ENCODE results near the gene NRDE2. TPM values are rescaled to one million over a fixed set of nuclear protein-coding genes. Genes with fewer than 3 reads are reported as not detected.

NRDE2 gene, protein sequence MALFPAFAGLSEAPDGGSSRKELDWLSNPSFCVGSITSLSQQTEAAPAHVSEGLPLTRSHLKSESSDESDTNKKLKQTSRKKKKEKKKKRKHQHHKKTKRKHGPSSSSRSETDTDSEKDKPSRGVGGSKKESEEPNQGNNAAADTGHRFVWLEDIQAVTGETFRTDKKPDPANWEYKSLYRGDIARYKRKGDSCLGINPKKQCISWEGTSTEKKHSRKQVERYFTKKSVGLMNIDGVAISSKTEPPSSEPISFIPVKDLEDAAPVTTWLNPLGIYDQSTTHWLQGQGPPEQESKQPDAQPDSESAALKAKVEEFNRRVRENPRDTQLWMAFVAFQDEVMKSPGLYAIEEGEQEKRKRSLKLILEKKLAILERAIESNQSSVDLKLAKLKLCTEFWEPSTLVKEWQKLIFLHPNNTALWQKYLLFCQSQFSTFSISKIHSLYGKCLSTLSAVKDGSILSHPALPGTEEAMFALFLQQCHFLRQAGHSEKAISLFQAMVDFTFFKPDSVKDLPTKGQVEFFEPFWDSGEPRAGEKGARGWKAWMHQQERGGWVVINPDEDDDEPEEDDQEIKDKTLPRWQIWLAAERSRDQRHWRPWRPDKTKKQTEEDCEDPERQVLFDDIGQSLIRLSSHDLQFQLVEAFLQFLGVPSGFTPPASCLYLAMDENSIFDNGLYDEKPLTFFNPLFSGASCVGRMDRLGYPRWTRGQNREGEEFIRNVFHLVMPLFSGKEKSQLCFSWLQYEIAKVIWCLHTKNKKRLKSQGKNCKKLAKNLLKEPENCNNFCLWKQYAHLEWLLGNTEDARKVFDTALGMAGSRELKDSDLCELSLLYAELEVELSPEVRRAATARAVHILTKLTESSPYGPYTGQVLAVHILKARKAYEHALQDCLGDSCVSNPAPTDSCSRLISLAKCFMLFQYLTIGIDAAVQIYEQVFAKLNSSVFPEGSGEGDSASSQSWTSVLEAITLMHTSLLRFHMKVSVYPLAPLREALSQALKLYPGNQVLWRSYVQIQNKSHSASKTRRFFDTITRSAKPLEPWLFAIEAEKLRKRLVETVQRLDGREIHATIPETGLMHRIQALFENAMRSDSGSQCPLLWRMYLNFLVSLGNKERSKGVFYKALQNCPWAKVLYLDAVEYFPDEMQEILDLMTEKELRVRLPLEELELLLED
- total RNA-seq = 10 to 100 TPM; 18.9 to 24.8 TPM

DNA sequence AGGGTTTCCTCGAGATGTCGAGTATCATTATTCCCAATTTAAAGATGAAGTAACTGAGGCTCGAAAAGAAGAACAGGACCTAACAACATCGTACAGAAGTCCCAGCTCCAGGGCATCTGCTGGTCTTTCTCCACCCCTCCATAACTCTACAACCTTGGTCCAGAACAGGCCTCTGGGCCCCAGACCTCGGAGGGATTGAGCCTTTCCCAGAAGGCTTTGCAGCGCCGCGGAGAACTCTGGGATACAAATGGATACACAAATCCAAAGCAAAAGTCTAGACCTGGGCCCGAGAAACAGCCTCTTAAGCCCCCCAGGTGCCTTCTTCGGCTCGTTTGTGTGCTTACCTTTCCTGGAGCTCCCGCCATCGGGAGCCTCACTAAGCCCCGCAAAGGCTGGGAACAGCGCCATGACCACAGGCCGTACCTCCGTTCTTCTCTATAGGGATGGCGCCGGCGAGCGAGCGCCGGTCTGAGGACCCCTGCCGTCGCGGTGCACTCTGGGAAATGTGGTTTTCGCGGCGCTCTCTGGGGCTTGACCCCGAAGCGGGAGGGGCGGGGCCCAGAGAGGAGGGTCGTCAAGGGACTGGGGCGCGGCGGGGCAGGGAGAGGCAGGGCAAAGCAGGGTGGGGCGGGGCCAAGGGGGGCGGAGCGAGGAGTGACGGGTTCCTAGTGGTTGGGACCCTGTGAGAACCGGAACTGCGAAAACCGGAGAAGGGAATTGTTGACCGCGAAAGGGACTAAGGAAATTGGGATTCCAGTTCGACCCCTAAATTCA lies at the start of gene NRDE2:
TSS of gene NRDE2 (minus strand) at position 445 of the 774 bp plus-strand sequence. CDS start at position 408, 37 bp downstream.
- Mint-ChIP-seq H3K27ac (peak within 1 kb of the TSS; percentile 91), H3K27me3 (peaks cover 2% of the 10 kb centered on the region), H3K9me3 (no peaks in the 10 kb centered on the region), H3K4me3 (peak within 1 kb of the TSS; percentile 88), H3K36me3 (peaks cover 7% of the 10 kb centered on the region), H3K4me1 (ENCODE audit: low read depth) (peaks cover 26% of the 10 kb centered on the region)
- intact Hi-C loops (cut with micrococcal nuclease) = loop anchor here (1.0 to 5.0 kb wide), 5 partner anchors 52 to 374 kb away; partner anchors contain the start of genes PSMC1 and TDP1
- ChIA-PET POLR2A (interaction anchor here (0.6 to 1.1 kb wide), 3 partner anchors 51 to 1253 kb away, joined by 3 to 5 read pairs (median 4); no protein-coding TSS in a partner anchor), CTCF (interaction anchor here (0.8 to 2.0 kb wide), 4 partner anchors 14 to 427 kb away, joined by 3 to 5 read pairs (median 4); no protein-coding TSS in a partner anchor)
- peak; percentile 99 for DNase-seq

GRCh38 chr14:90381011-90381786 lies 49.5 kb upstream of the NRDE2 start:
- Mint-ChIP-seq H3K36me3 (no peaks in the 10 kb centered on the region), H3K4me3 (no peak overlapping the region), H3K27ac (no peak overlapping the region), H3K4me1 (ENCODE audit: low read depth) (peaks cover 15% of the 10 kb centered on the region), H3K27me3 (no peaks in the 10 kb centered on the region), H3K9me3 (no peaks in the 10 kb centered on the region)
- intact Hi-C loops (cut with micrococcal nuclease) = loop anchor here (5.0 to 10.0 kb wide), 7 partner anchors 124 to 1484 kb away; partner anchors contain the start of genes PSMC1, RPS6KA5, TC2N and TDP1
- POLR2A ChIA-PET = interaction anchor here (0.7 to 6.8 kb wide), 4 partner anchors 10 to 680 kb away, joined by 3 to 159 read pairs (median 58); partner anchors contain the start of genes CALM1 and RPS6KA5
- no peak for DNase-seq
- CTCF ChIA-PET = interaction anchor here (1.8 to 7.8 kb wide), 2 partner anchors 12 to 18 kb away, joined by 10 to 80 read pairs; no protein-coding TSS in a partner anchor

DNA sequence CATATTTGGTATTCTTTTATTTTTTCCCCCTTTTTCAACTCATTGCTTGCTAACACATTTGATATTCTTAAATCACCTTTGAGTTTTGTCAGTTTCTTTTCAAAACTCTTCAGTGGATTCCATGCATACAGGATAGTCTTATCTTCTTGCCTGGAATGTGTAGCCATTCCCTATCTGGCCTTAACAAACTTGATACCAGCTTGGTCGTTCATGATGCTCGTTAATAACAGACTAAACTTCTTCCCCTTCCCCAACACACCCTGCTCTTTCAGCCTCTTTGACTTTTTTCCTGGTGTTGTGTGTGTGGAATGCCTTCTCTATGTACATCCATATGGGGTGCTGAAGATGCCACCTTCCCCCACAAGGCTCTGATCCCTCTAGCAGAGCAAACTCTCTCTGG lies 47.4 kb upstream of the NRDE2 start:
- no peak overlapping the region for H3K27ac Mint-ChIP-seq

DNA sequence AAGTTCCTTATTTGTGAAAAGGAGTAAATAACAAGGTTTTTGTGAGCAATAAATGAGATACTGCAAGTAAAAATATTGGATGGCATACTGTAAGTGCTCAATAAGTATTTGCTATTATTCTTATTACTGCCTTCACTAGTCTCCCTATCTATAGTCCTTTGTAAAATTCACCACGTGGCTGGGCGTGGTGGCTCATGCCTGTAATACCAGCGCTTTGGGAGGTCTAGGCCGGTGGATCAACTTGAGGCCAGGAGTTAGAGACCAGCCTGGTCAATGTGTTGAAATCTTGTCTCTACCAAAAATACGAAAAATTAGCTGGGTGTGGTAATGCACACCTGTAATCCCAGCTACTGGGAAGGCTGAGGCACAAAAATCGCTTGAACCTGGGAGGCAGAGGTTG lies 46.5 kb upstream of the NRDE2 start:
- Mint-ChIP-seq H3K36me3 (no peaks in the 10 kb centered on the region), H3K9me3 (no peaks in the 10 kb centered on the region), H3K4me3 (no peak overlapping the region), H3K27me3 (no peaks in the 10 kb centered on the region), H3K4me1 (ENCODE audit: low read depth) (no peaks in the 10 kb centered on the region), H3K27ac (no peak overlapping the region)
- CTCF ChIA-PET = interaction anchor here (7.8 kb wide), 1 partner anchor 21 kb away, joined by 80 read pairs; no protein-coding TSS in a partner anchor
- POLR2A ChIA-PET = no interaction called here
- DNase-seq = no peak
- intact Hi-C loops (cut with micrococcal nuclease) = no loop called here

More for the DNA sequence above, 47.4 kb upstream of the NRDE2 start:
- ChIA-PET POLR2A (no interaction called here), CTCF (interaction anchor here (7.8 kb wide), 1 partner anchor 20 kb away, joined by 80 read pairs; no protein-coding TSS in a partner anchor)
- Mint-ChIP-seq H3K4me3 (no peak overlapping the region), H3K4me1 (ENCODE audit: low read depth) (peaks cover under 1% of the 10 kb centered on the region), H3K9me3 (no peaks in the 10 kb centered on the region), H3K27me3 (no peaks in the 10 kb centered on the region), H3K36me3 (no peaks in the 10 kb centered on the region)
- intact Hi-C loops (cut with micrococcal nuclease) = no loop called here
- no peak for DNase-seq

DNA sequence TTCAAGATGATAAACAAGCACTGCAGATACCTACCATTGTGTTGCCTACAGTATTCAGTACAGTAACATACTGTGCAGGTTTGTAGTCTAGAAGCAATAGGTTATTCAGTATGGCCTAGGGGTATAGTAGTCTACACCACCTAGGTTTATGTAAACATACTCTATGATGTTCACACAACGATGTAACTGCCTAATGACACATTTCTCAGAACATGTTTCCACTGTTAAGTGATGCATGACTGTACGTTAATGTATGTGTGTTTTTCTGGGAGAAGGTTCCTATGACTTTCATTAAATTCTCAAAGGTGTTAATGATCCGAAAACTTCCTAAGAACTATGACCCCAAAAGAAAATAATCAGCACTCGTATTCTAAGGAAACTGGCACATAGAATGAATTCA lies 44.2 kb upstream of the NRDE2 start:
- H3K27ac Mint-ChIP-seq = no peak overlapping the region
- no peak overlapping the region for H3K4me3 Mint-ChIP-seq
- no peaks in the 10 kb centered on the region for H3K36me3 Mint-ChIP-seq
- intact Hi-C loops (cut with micrococcal nuclease) = no loop called here
- H3K27me3 Mint-ChIP-seq = no peaks in the 10 kb centered on the region
- DNase-seq = no peak
- no peaks in the 10 kb centered on the region for H3K9me3 Mint-ChIP-seq
- ChIA-PET CTCF (no interaction called here), POLR2A (no interaction called here)
- no peaks in the 10 kb centered on the region for H3K4me1 Mint-ChIP-seq (ENCODE audit: low read depth)

DNA sequence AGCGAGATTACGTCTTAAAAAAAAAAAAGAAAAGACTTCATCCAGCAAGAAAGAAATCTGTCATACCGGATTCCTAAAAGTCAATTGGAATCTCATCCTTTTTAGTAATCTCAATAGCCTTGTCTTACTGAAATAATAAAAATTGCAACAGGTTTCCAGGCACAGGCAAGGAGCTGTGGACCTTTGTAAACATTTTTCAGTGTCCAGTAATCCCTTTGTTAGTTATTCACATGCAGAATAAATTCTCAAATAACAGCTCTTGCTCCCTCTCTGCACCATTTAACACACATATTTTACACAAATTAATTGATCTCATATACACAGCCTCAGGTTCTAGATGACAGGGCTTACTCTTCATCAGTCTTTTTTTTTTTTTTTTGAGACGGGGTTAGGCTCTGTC lies 43.1 kb upstream of the NRDE2 start:
- H3K27me3 Mint-ChIP-seq = no peaks in the 10 kb centered on the region
- no peaks in the 10 kb centered on the region for H3K9me3 Mint-ChIP-seq
- H3K27ac Mint-ChIP-seq = no peak overlapping the region
- no peaks in the 10 kb centered on the region for H3K4me1 Mint-ChIP-seq (ENCODE audit: low read depth)
- ChIA-PET POLR2A (interaction anchor here (0.6 kb wide), 1 partner anchor 275 kb away, joined by 3 read pairs; no protein-coding TSS in a partner anchor), CTCF (interaction anchor here (0.7 kb wide), 1 partner anchor 42 kb away, joined by 3 read pairs; no protein-coding TSS in a partner anchor)
- H3K4me3 Mint-ChIP-seq = no peak overlapping the region
- H3K36me3 Mint-ChIP-seq = no peaks in the 10 kb centered on the region
- intact Hi-C loops (cut with micrococcal nuclease) = no loop called here
- no peak for DNase-seq

DNA sequence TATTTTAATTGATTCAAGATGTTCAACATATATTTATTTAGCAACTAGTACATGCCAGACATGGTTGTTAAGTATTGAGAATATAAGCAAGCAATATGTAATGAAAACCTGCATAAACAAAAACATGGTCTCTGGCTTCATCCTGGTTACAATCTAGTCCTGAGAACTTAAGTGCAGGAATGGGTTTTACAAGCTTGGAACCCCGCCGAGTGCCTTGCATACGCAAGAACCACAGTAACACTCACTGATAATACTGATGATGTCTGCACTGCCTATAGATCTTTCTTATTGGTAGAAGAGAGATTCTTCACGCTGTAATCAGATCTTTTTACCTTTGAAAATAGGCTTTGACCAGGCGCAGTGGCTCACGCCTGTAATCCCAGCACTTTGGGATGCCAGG lies 42.1 kb upstream of the NRDE2 start:
- ChIA-PET POLR2A (no interaction called here), CTCF (no interaction called here)
- H3K27ac Mint-ChIP-seq = no peak overlapping the region

DNA sequence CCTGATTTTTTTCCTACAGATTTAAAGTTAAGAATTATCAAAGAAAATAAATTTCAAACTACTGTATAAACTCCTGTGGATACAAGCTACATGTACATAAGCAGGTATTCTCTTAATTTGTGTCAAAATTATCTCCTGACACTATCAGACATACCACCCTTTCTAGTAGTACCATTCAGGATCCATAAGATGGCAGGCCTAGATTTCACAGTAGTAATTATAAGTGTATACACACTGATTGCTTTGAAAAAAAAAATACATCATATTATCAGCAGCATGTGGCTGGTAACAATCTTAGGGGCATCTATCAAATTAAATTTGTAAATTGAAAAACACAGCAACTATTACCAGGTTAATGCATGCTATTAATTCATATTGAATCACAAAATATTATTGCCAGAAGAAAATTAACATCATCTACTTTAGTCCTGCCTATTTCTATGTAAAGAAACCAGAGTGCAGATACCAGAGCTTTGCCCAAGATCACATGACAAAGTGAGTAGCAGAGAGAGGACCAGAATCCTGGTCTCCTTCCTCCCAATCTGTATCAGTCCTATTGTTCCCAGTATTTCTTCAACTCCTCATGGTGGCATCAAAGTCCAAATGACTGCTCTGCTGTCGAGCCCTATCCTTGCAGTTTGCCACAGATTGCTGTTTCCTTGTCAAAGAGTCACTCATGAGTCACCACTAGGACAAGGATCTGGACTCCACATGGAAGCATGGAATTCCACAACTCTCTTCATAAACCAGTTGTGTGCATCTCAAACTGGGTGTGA lies 37.4 kb upstream of the NRDE2 start:
- no peaks in the 10 kb centered on the region for H3K9me3 Mint-ChIP-seq
- ChIA-PET CTCF (interaction anchor here (0.8 to 2.0 kb wide), 5 partner anchors 13 to 329 kb away, joined by 3 to 10 read pairs (median 3); no protein-coding TSS in a partner anchor), POLR2A (no interaction called here)
- no peak overlapping the region for H3K27ac Mint-ChIP-seq
- intact Hi-C loops (cut with micrococcal nuclease) = loop anchor here (1.0 kb wide), 1 partner anchor 150 kb away; no protein-coding TSS in a partner anchor
- no peak overlapping the region for H3K4me3 Mint-ChIP-seq
- DNase-seq = no peak
- no peaks in the 10 kb centered on the region for H3K4me1 Mint-ChIP-seq (ENCODE audit: low read depth)
- no peaks in the 10 kb centered on the region for H3K36me3 Mint-ChIP-seq
- H3K27me3 Mint-ChIP-seq = no peaks in the 10 kb centered on the region

More for the DNA sequence above, 42.1 kb upstream of the NRDE2 start:
- H3K36me3 Mint-ChIP-seq = no peaks in the 10 kb centered on the region
- intact Hi-C loops (cut with micrococcal nuclease) = no loop called here
- no peaks in the 10 kb centered on the region for H3K27me3 Mint-ChIP-seq
- no peak for DNase-seq
- H3K9me3 Mint-ChIP-seq = no peaks in the 10 kb centered on the region
- H3K4me3 Mint-ChIP-seq = no peak overlapping the region
- no peaks in the 10 kb centered on the region for H3K4me1 Mint-ChIP-seq (ENCODE audit: low read depth)

GRCh38 chr14:90362558-90362896 lies 30.8 kb upstream of the NRDE2 start:
- POLR2A ChIA-PET = no interaction called here
- no peaks in the 10 kb centered on the region for H3K36me3 Mint-ChIP-seq
- no peak overlapping the region for H3K4me3 Mint-ChIP-seq
- CTCF ChIA-PET = no interaction called here
- no peak for DNase-seq
- no peaks in the 10 kb centered on the region for H3K4me1 Mint-ChIP-seq (ENCODE audit: low read depth)
- peaks cover 9% of the 10 kb centered on the region for H3K27me3 Mint-ChIP-seq
- intact Hi-C loops (cut with micrococcal nuclease) = no loop called here
- no peak overlapping the region for H3K27ac Mint-ChIP-seq
- H3K9me3 Mint-ChIP-seq = no peaks in the 10 kb centered on the region

Measured in activated CD4-positive, alpha-beta memory T cell treated with anti-CD3 and anti-CD28 coated beads for 36 hours (primary cell).